ENCODE results near the gene TRIM44. TPM values are rescaled to one million over a fixed set of nuclear protein-coding genes. Genes with fewer than 3 reads are reported as not detected.
"Not testable (repeated sequence)": the region's sequence is repeated elsewhere in the genome, so short reads cannot be mapped to it uniquely, and the experiment has no call there.

Gene TRIM44
- total RNA-seq, 5 donors from 2014 or later (not counting 1 experiment from before 2014, with no cell fraction given) = 39.8 to 58.4 (median 51.7) TPM

GRCh38 chr11:35748644-35749043, 86.1 kb downstream of the TRIM44 start:
- WGBS (ENCODE audit: insufficient coverage) = no CpG with 5 or more reads among the region's 1 CpG
- H3K4me1 ChIP-seq (ENCODE audit: control insufficient read depth in 1 of 2, extremely low read depth in 1 of 2, insufficient read depth in 2 of 2, low read length in 2 of 2) = no peaks in the 10 kb centered on the region
- Mint-ChIP-seq H3K27ac (no peak overlapping the region), H3K36me3 (peaks cover 69% of the 10 kb centered on the region), H3K27me3 (no peaks in the 10 kb centered on the region), H3K4me1 (peaks cover 5 to 9% (median 7%) of the 10 kb centered on the region in 3 donors), H3K4me3 (no peak overlapping the region), H3K9me3 (no peaks in the 10 kb centered on the region)
- ChIA-PET POLR2A (no interaction called here), CTCF (interaction anchor here in 1 of 2 donors (0.5 to 1.0 kb wide), 2 partner anchors 14 to 17 kb away, joined by 3 read pairs; no protein-coding TSS in a partner anchor)
- no peak overlapping the region for H3K4me3 ChIP-seq (ENCODE audit: control insufficient read depth in 1 of 2, extremely low read depth in 1 of 2, low read length in 1 of 2)
- no peak overlapping the region for H3K27ac ChIP-seq (ENCODE audit: low read length)
- no peaks in the 10 kb centered on the region for H3K27me3 ChIP-seq (replicated peaks in 1 of 2; ENCODE audit: control insufficient read depth in 2 of 2, extremely low read depth in 1 of 2, insufficient read depth in 2 of 2, low read length in 1 of 2)
- ATAC-seq (replicated peaks in 1 of 4) (no peak), DNase-seq (no peak)
- H3K9me3 ChIP-seq = no peaks in the 10 kb centered on the region
- peaks cover 0 to 3% of the 10 kb centered on the region in 2 donors for H3K36me3 ChIP-seq (ENCODE audit: control insufficient read depth in 2 of 2, extremely low read depth in 1 of 2, insufficient read depth in 1 of 2, low read length in 1 of 2)

DNA sequence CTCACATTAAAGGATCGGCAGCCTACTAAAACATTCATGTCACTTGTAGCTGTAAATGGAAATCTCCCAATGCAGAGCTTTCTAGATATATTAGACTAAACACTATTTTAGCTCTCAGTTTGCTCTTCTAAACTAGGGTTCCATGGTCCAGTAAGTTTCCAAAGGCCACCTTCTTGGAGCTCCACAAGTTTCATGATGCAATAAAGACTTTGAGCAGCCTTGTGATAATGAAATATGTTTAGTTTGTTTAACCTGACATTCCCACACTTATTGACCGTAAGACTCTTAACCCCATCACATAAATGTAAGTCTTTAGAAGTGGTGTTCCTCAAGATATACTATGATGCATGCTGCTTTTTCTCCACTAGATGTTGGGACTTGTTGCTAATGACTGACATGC, 87.7 kb downstream of the TRIM44 start:
- Mint-ChIP-seq H3K4me3 (no peak overlapping the region), H3K27ac (no peak overlapping the region), H3K27me3 (no peaks in the 10 kb centered on the region), H3K4me1 (peaks cover 2 to 9% (median 6%) of the 10 kb centered on the region in 3 donors), H3K36me3 (peaks cover 69% of the 10 kb centered on the region), H3K9me3 (peaks cover 0 to 3% (median 0%) of the 10 kb centered on the region in 3 donors)
- H3K4me1 ChIP-seq (ENCODE audit: control insufficient read depth in 1 of 2, extremely low read depth in 1 of 2, insufficient read depth in 2 of 2, low read length in 2 of 2) = no peaks in the 10 kb centered on the region
- ChIA-PET POLR2A (interaction anchor here in 1 of 2 donors (0.6 kb wide), 1 partner anchor 26 kb away, joined by 3 read pairs; no protein-coding TSS in a partner anchor), CTCF (no interaction called here)
- DNase-seq = no peak
- peaks cover 0 to 2% of the 10 kb centered on the region in 2 donors for H3K36me3 ChIP-seq (ENCODE audit: control insufficient read depth in 2 of 2, extremely low read depth in 1 of 2, insufficient read depth in 1 of 2, low read length in 1 of 2)
- no peak overlapping the region for H3K4me3 ChIP-seq (ENCODE audit: control insufficient read depth in 1 of 2, extremely low read depth in 1 of 2, low read length in 1 of 2)
- no peak overlapping the region for H3K27ac ChIP-seq (ENCODE audit: low read length)
- no peaks in the 10 kb centered on the region for H3K9me3 ChIP-seq
- H3K27me3 ChIP-seq (replicated peaks in 1 of 2; ENCODE audit: control insufficient read depth in 2 of 2, extremely low read depth in 1 of 2, insufficient read depth in 2 of 2, low read length in 1 of 2) = no peaks in the 10 kb centered on the region
- ATAC-seq (replicated peaks in 1 of 4) = no peak
- WGBS (ENCODE audit: insufficient coverage) = no CpG with 5 or more reads among the region's 2 CpGs

DNA sequence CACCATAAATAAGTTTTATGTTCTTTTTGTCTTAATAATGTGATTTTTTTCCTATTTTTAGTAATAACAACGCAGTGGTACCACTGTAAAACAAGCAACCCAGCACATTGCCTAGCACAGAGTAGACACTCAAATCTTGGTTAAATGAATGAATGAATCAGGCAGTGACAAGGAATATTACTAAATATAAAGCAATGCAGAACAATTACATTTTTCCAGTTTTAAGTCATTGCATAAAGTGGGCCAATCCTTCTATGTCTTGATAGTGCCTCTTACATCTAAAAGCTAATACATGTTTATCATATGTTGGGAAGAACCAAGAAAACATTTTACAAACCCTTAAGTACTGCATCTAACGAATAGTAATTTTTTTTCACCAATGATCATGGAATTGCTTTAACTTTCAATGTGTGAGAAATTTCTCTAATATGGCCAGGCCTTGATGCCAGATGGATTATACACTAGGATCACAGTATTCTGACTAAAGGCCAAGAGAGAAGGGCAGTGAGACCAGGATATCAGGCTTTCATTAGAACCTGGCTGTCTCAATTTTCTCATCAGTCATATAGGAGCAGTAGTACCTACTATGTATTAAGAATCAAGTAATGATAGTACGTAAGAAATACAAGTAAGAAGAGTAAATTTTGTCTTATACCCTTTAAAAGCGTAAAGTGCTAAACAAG, 88.5 kb downstream of the TRIM44 start:
- peaks cover 2 to 9% (median 6%) of the 10 kb centered on the region in 3 donors for H3K4me1 Mint-ChIP-seq
- H3K27ac Mint-ChIP-seq = no peak overlapping the region
- no peak for ATAC-seq (replicated peaks in 1 of 4)
- ChIA-PET POLR2A (no interaction called here), CTCF (no interaction called here)
- Histone ChIP-seq H3K4me1 (ENCODE audit: control insufficient read depth in 1 of 2, extremely low read depth in 1 of 2, insufficient read depth in 2 of 2, low read length in 2 of 2) (no peaks in the 10 kb centered on the region), H3K27ac (ENCODE audit: low read length) (no peak overlapping the region), H3K27me3 (replicated peaks in 1 of 2; ENCODE audit: control insufficient read depth in 2 of 2, extremely low read depth in 1 of 2, insufficient read depth in 2 of 2, low read length in 1 of 2) (no peaks in the 10 kb centered on the region), H3K36me3 (ENCODE audit: control insufficient read depth in 2 of 2, extremely low read depth in 1 of 2, insufficient read depth in 1 of 2, low read length in 1 of 2) (peaks cover 0 to 2% of the 10 kb centered on the region in 2 donors), H3K9me3 (no peaks in the 10 kb centered on the region), H3K4me3 (ENCODE audit: control insufficient read depth in 1 of 2, extremely low read depth in 1 of 2, low read length in 1 of 2) (no peak overlapping the region)
- WGBS (ENCODE audit: insufficient coverage) = no CpG with 5 or more reads among the region's 4 CpGs
- H3K36me3 Mint-ChIP-seq = peaks cover 64% of the 10 kb centered on the region
- H3K4me3 Mint-ChIP-seq = no peak overlapping the region
- no peaks in the 10 kb centered on the region for H3K27me3 Mint-ChIP-seq
- no peak for DNase-seq
- H3K9me3 Mint-ChIP-seq = peaks cover 0 to 3% (median 0%) of the 10 kb centered on the region in 3 donors

DNA sequence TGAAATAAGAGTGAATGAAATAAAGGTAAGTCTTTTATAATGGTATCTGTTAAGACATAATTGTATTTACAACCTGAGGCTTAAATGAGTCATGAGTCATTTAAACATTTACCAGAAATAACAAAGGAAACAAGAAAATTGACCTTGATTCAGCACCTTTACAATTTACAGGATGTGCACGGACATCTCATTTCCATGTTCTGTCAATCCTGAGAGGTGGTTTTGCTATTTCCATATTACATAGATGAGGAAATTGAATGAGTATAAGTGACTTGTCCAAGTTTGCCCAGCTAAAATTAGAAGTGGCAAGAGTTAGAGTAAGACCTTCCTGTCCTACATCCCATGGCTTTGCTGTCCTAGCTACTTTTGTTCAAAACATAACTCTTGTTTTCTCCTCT, 89.1 kb downstream of the TRIM44 start:
- no CpG with 5 or more reads among the region's 1 CpG for WGBS (ENCODE audit: insufficient coverage)
- peaks cover 0 to 3% (median 0%) of the 10 kb centered on the region in 3 donors for H3K9me3 Mint-ChIP-seq
- Histone ChIP-seq H3K27ac (ENCODE audit: low read length) (no peak overlapping the region), H3K27me3 (replicated peaks in 1 of 2; ENCODE audit: control insufficient read depth in 2 of 2, extremely low read depth in 1 of 2, insufficient read depth in 2 of 2, low read length in 1 of 2) (no peaks in the 10 kb centered on the region), H3K4me3 (ENCODE audit: control insufficient read depth in 1 of 2, extremely low read depth in 1 of 2, low read length in 1 of 2) (no peak overlapping the region), H3K9me3 (no peaks in the 10 kb centered on the region), H3K4me1 (ENCODE audit: control insufficient read depth in 1 of 2, extremely low read depth in 1 of 2, insufficient read depth in 2 of 2, low read length in 2 of 2) (no peaks in the 10 kb centered on the region), H3K36me3 (ENCODE audit: control insufficient read depth in 2 of 2, extremely low read depth in 1 of 2, insufficient read depth in 1 of 2, low read length in 1 of 2) (peaks cover 0 to 2% of the 10 kb centered on the region in 2 donors)
- H3K4me3 Mint-ChIP-seq = no peak overlapping the region
- ATAC-seq (replicated peaks in 1 of 4) (no peak), DNase-seq (no peak)
- no peak overlapping the region for H3K27ac Mint-ChIP-seq
- CTCF ChIA-PET = no interaction called here
- POLR2A ChIA-PET = no interaction called here
- no peaks in the 10 kb centered on the region for H3K27me3 Mint-ChIP-seq
- H3K36me3 Mint-ChIP-seq = peaks cover 59% of the 10 kb centered on the region
- H3K4me1 Mint-ChIP-seq = peaks cover 2 to 9% (median 6%) of the 10 kb centered on the region in 3 donors

GRCh38 chr11:35752115-35752514, 89.5 kb downstream of the TRIM44 start:
- Histone ChIP-seq H3K27me3 (replicated peaks in 1 of 2; ENCODE audit: control insufficient read depth in 2 of 2, extremely low read depth in 1 of 2, insufficient read depth in 2 of 2, low read length in 1 of 2) (no peaks in the 10 kb centered on the region), H3K9me3 (no peaks in the 10 kb centered on the region), H3K27ac (ENCODE audit: low read length) (no peak overlapping the region), H3K4me3 (ENCODE audit: control insufficient read depth in 1 of 2, extremely low read depth in 1 of 2, low read length in 1 of 2) (no peak overlapping the region), H3K36me3 (ENCODE audit: control insufficient read depth in 2 of 2, extremely low read depth in 1 of 2, insufficient read depth in 1 of 2, low read length in 1 of 2) (peaks cover 0 to 2% of the 10 kb centered on the region in 2 donors), H3K4me1 (ENCODE audit: control insufficient read depth in 1 of 2, extremely low read depth in 1 of 2, insufficient read depth in 2 of 2, low read length in 2 of 2) (no peaks in the 10 kb centered on the region)
- 89% methylated on average over 1 of the region's 3 CpGs for WGBS (ENCODE audit: insufficient coverage)
- POLR2A ChIA-PET = no interaction called here
- no peak for ATAC-seq (replicated peaks in 1 of 4)
- Mint-ChIP-seq H3K4me3 (no peak overlapping the region), H3K4me1 (peaks cover 5 to 9% (median 8%) of the 10 kb centered on the region in 3 donors), H3K9me3 (peaks cover 0 to 6% (median 0%) of the 10 kb centered on the region in 3 donors), H3K36me3 (peaks cover 58% of the 10 kb centered on the region), H3K27ac (no peak overlapping the region), H3K27me3 (no peaks in the 10 kb centered on the region)
- DNase-seq = no peak
- CTCF ChIA-PET = no interaction called here

DNA sequence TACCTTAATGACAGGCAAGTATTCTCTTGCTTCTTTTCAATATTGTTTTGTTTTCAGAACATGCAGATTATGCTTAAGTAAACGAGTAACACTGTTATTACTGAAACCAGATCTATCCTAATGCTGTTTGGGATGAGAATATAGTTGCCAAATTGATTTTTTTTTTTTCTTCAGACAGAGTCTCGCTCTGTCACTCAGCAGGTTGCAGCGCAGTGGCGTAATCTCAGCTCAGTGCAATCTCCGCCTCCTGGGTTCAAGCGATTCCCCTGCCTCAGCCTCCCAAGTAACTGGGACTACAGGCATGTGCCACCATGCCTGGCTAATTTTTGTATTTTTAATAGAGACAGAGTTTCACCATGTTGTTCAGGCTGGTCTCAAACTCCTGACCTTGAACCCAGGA, 91.0 kb downstream of the TRIM44 start:
- WGBS (ENCODE audit: insufficient coverage) = 95% methylated on average over 4 of the region's 6 CpGs
- H3K27ac Mint-ChIP-seq; H3K27me3 ChIP-seq (replicated peaks in 1 of 2; ENCODE audit: control insufficient read depth in 2 of 2, extremely low read depth in 1 of 2, insufficient read depth in 2 of 2, low read length in 1 of 2); H3K27ac ChIP-seq (ENCODE audit: low read length); CTCF ChIA-PET; H3K9me3 ChIP-seq; H3K36me3 ChIP-seq (ENCODE audit: control insufficient read depth in 2 of 2, extremely low read depth in 1 of 2, insufficient read depth in 1 of 2, low read length in 1 of 2); H3K27me3 Mint-ChIP-seq; POLR2A ChIA-PET; H3K4me3 Mint-ChIP-seq; H3K4me1 ChIP-seq (ENCODE audit: control insufficient read depth in 1 of 2, extremely low read depth in 1 of 2, insufficient read depth in 2 of 2, low read length in 2 of 2); DNase-seq; H3K4me3 ChIP-seq (ENCODE audit: control insufficient read depth in 1 of 2, extremely low read depth in 1 of 2, low read length in 1 of 2); ATAC-seq (replicated peaks in 1 of 4): not testable (repeated sequence)
- peaks cover 0 to 13% (median 0%) of the 10 kb centered on the region in 3 donors for H3K9me3 Mint-ChIP-seq
- peaks cover 62% of the 10 kb centered on the region for H3K36me3 Mint-ChIP-seq
- peaks cover 16 to 21% (median 21%) of the 10 kb centered on the region in 3 donors for H3K4me1 Mint-ChIP-seq

Data from T-cell (primary cell).